GM11168 (cell line): ENCODE results near the gene ANKRD65.
"Not testable (repeated sequence)": the region's sequence is repeated elsewhere in the genome, so short reads cannot be mapped to it uniquely, and the experiment has no call there.

Experiments used
- in situ Hi-C: fragments of 300-500 bp; cut with MboI; formaldehyde crosslinking; loops from one replicate; pipeline ENCODE4 v1.12.0; 2022; ENCODE audit warnings: low sequenced_read_pairs; ENCODE audit not compliant: unreplicated experiment

The ANKRD65 gene

GRCh38 chr1:1399187-1399871 lies 21.7 kb downstream of the ANKRD65 start, which contains the start of gene CCNL2:
Gene CCNL2 (minus strand): TSS chr1:1399335. CDS start chr1:1399306, 29 bp downstream.
- in situ Hi-C loops: no loop called here

DNA sequence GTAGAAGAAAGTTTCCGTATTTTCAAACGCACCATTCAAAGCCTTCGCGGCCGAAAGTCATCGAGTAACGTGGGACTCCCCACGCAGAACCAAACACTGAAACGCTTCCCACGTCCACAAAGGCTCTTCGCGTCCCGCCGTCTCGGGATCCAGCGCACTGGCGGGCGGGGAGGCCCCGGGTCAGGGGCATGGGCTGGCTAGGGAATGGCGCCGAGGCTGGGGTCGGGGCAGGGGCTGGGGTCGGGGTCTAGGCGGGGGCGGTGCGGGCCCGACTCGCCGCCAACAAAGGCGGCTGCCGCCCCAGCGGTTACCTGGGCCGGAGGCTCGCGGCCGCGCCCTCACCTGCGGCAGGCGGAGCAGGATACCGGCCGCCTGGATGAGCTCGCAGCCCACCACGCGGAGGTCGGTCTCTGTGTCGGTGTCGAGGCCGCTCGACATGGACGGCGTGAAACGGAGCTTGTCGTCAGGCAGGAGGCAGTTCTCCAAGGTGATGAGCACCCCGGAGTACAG lies 22.3 kb downstream of the ANKRD65 start:
- in situ Hi-C loops: no loop called here

GRCh38 chr1:1397839-1398523 lies 23.1 kb downstream of the ANKRD65 start:
- in situ Hi-C loops: no loop called here

DNA sequence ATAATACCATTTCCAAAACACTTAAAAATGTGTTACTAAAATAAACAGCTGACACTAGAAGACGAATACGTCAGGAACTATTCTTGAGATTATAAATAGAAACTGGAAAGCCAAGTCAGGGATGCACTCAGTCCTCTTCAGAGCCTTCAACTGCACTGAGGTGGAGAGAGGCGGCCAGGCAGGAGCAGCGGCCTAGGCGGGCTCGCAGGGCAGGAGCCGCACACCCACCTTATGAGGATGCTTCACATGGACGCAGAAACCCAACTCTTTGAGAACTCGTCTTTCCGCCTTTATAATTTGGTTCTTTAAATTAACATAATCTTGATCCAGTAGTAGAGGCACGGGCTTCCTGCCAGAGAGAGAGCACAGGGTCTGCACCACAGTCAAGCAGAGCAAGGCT lies 25.9 kb downstream of the ANKRD65 start:
- in situ Hi-C loops: no loop called here

GRCh38 chr1:1394116-1394515 lies 27.0 kb downstream of the ANKRD65 start:
- in situ Hi-C loops: no loop called here

DNA sequence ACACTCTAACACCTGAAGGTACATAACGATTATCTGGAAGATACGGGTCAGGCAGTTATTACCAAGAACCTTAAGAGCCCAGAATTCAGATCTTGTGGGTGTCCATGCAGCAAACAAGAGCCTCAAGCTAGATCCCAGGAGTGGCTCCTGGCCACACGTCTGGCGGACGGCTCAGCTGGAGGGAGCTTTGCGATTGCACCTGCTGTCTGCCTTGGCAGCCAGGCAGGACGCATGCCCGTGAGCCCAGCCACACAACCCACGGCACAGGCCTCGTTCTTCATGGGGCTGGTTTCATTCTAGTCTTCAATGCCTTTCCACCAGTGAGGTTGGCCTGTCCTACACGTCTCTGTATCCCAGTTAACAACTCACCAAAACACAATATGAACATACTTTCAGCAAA lies 27.6 kb downstream of the ANKRD65 start:
- in situ Hi-C loops: no loop called here

DNA sequence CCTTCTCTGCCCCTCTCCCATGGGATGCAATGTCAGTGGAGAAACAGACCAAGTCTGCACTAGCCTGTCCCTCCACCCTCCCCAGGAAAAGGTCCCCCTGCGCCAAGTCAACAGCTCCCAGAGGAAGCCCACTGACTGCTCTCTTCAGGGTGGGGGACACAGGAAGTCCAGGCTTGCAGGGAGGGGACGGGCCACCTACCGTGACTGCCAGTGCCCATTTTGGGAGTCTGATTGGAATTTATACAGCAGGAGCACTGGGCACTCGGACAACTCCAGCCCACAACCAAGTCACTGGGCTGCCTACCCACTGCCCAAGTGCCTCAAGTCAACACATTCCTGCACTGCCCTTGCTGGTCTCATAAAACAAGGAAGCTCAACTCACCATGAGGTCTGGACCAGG lies 28.1 kb downstream of the ANKRD65 start:
- in situ Hi-C loops: no loop called here

- in situ Hi-C loops: no loop called here
These were observed 29.9 kb downstream of the ANKRD65 start for GRCh38 chr1:1391225-1391624.

GRCh38 chr1:1390675-1391074 lies 30.4 kb downstream of the ANKRD65 start:
- in situ Hi-C loops: no loop called here

- in situ Hi-C loops: no loop called here
These were observed 33.0 kb downstream of the ANKRD65 start for GRCh38 chr1:1388078-1388472.

DNA sequence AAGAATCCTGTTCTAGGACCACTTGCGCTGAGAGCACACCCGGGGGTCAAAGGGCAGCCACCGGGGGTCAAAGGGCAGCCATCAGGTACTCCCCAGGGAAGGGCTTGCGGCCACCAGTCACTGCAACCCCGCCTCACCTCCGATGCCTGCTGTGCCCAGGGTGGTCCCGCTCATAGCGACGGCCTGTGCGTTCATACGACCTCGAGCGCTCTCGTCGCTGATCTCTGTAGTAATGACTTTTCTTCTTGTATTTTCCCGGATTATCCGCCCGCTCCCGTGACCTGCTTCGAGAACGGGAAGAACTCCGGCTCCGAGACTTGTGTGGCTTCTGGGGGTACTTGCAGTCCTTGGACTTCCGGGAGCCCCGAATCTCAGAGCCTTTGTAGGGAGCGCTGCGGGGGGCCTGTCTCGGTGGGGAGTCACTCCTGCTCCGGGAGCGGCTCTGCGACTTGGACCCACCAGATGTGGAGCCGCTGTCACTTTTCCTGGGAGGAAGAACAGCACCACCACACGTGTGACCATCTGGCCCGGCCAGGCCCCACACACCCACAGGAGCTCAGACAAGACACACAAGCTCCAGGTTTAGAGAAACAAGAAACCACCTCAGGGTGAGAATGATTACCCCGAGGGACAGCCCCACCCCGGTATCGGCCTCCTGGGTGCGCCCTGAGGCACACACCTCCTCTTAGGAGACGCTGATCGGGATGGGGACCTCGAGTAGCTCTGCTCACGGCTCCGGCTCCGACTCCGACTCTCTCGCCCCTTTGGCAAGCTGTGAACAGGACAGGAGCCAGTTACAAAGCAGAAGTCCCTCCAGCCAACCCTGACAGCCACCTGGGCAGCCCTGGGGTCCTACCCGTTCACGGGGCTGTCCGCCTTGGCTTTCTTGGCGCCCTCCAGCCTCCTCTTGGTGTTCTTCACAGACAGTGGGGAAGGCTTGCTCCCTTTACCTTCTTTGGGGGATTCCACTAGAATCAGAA lies 33.7 kb downstream of the ANKRD65 start:
- in situ Hi-C loops: no loop called here

- in situ Hi-C loops: no loop called here
These were observed 35.1 kb downstream of the ANKRD65 start for GRCh38 chr1:1385931-1386330.

DNA sequence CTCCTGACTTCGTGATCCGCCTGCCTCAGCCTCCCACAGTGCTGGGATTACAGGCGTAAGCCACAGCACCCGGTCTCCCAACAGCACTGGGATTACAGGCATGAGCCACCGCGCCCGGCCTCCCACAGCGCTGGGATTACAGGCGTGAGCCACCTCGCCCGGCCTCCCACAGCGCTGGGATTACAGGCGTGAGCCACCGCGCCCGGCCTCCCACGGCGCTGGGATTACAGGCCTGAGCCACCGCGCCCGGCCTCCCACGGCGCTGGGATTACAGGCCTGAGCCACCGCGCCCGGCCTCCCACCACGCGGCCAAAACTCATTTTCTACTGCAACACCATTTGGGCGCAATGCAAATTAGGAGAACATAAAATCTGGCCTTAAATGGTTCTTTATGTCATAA lies 35.7 kb downstream of the ANKRD65 start:
- in situ Hi-C loops: not testable (repeated sequence)

DNA sequence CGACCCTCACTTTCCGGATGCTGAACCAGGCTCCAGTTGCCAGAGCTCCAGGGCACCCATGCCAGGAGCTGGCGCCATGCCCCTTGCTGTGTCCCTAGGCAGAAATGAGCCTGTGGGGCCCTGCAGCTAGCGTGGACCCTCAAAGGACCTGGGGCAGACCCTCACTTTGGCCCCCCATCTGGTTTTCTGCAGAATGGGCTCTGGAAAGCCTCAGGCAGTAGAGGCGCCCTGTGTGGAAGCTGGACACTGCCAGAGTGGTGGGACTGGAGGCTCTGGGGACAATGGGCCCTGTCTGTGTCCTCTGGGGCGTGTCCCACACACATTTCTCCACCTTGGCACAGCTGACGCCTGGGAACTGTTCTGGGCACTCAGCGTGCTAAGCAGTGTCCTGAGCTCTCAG lies 39.8 kb downstream of the ANKRD65 start:
- in situ Hi-C loops: no loop called here

GRCh38 chr1:1380860-1381259 lies 40.2 kb downstream of the ANKRD65 start:
- in situ Hi-C loops: no loop called here

GRCh38 chr1:1377540-1378205 lies 43.4 kb downstream of the ANKRD65 start:
- in situ Hi-C loops: no loop called here

GRCh38 chr1:1376551-1377226 lies 44.4 kb downstream of the ANKRD65 start:
- in situ Hi-C loops: no loop called here

- in situ Hi-C loops: no loop called here
These were observed 46.0 kb downstream of the ANKRD65 start, which contains the start of gene AURKAIP1 for GRCh38 chr1:1374929-1375662. Gene AURKAIP1 (minus strand): TSS chr1:1375207. CDS start chr1:1374756, 451 bp downstream.

DNA sequence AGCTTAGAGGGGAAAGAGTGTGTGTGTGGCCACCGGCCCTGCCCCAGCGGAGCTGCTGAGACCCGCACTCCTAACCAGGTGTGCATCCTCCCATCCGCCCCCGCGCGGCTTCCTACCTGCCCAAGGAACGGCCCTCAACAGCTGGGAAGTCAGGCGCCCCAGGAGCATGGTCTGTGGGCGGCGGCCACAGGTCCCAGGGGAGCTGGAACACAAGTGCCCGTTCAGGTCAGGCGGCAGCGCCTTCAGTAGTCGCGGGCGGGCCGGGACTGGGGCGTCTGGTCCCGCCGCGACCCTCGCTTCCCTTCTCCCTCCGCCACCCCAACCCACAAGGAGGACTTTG lies 46.5 kb downstream of the ANKRD65 start:
- in situ Hi-C loops: no loop called here
